Erythroblast (primary cell): Measurements from ENCODE around the gene SCD5.

ENCODE experiments used
- GATA1 ChIP-seq: IDR thresholded peaks from 2 replicates; pipeline ENCODE4 v1.6.1; 2011; ENCODE audit warnings: low read depth, mild to moderate bottlenecking, control low read depth, low read length, moderate library complexity
- POLR2A ChIP-seq: IDR thresholded peaks from 2 replicates; pipeline ENCODE4 v1.6.1; 2011; ENCODE audit warnings: mild to moderate bottlenecking, low read length

DNA sequence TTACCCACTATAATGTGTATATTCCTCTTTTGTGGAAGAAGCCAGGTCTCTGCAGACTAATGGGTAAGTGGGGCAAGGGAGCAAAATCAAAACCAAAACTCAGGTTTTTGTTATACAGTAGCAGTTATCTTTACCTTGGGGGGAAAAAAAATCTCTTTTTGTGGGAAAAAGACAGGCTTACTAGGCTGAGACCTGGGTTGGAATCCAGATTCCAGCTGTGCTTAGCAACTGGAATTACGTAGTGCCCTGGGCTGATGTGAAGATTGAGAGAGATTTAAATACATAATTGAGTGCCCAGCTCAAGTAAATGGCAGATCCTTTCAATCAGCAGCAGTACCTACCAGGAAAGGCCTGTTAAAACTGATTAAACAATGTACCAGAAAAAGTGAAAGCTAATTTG lies 15.4 kb upstream of the SCD5 start:
- TF ChIP-seq POLR2A = no peak
- TF ChIP-seq GATA1 = no peak
